Germinal center (tissue), 1 donor: Measurements from ENCODE around the gene IL11.

Experiments
- DNase-seq: peaks from one replicate; pipeline ENCODE4 v3.0.0; 2012; ENCODE audit warnings: mixed read lengths, low spot score

The IL11 gene

DNA sequence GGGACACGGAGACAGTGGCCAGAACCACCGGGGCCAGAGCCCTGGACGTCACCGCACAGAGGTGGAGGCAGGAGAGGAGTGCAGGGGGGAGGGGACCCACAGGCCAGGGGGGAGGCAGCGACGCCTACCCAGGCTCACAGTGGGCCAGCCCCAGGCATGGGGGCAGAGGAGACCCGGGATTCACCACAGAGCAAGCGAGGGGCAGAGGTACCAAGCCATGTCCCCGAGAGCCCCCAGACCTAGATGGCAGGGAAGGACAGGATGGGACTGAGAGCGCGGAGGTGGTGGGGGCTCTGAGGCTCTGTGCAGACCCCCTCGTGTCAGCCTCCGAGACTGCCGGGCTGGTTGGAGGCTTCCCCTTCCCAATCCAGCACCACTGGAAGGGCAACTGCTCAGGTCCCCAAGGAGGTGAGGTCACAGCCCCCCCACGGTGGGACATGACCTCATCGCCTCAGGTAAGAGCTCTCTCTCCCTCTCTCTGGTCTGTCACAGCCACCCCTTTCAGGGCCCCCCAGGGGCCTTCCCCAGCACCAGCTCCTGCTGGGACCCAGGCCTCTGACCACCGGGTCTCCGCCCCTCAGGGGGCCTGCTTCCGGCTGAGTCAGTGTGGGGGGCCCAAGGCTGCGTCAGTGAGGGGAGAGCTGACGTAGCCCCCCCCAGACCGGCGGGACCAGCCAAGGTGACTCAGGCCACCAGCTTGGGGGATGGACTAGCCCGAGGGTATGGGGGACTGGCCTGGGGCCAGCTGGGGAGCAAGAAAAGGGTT, 2.2 kb upstream of the IL11 start:
- DNase-seq = no peak

GRCh38 chr19:55369653-55370304, 484 bp downstream of the IL11 start:
- DNase-seq = peak; percentile 45

- no peak for DNase-seq
These were observed 1.3 kb downstream of the IL11 start for GRCh38 chr19:55368701-55369563.

GRCh38 chr19:55368106-55368505, 2.2 kb downstream of the IL11 start:
- DNase-seq = no peak

- no peak for DNase-seq
These were observed 3.5 kb downstream of the IL11 start for GRCh38 chr19:55366790-55367189.

DNA sequence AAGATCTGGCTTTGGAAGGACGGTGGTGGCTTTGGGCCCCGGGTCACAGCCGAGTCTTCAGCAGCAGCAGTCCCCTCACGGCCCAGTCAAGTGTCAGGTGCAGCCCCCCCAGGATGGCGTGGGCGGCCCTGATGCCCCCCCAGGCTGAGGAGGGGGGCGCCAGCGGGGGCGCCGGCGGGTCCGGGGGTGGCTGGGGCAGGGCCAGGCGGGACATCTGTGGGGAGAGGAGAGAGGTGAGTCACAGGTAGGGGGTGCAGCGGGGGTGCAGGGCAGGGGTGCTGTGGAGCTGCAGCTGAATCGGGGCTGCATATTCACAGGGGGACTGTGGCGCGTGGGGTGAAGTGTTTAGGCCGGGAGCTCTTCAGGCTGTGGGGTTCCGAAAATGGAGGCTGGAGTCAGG, 4.3 kb downstream of the IL11 start:
- DNase-seq = no peak

GRCh38 chr19:55365245-55365644, 5.0 kb downstream of the IL11 start:
- no peak for DNase-seq

- DNase-seq = no peak
These were observed 7.1 kb downstream of the IL11 start, which contains the start of gene GARIN5B for GRCh38 chr19:55362990-55363716. GARIN5B (minus strand) TSS chr19:55363260; CDS start chr19:55363066, 194 bp downstream.

GRCh38 chr19:55362174-55362989, 7.9 kb downstream of the IL11 start:
- DNase-seq = no peak

DNA sequence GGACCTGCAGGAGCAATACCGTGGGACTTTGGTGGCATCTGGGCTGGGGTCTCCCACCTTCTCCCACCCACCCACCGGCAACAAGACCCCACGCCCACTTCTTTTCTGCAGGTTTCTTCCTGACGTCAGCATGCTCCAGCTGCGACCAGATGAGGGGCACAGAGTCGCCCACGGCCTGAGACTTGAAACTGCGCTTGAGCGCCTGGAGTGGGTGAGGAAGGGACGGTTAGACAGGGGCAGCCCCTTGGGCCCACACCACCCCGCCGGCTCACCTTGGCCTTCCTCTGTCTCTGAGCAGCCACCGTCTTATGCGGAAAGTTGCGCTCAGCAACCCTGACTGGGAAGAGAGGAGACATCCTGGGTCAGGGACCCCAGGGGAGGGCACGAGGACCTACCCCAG, 9.4 kb downstream of the IL11 start:
- DNase-seq = no peak

DNA sequence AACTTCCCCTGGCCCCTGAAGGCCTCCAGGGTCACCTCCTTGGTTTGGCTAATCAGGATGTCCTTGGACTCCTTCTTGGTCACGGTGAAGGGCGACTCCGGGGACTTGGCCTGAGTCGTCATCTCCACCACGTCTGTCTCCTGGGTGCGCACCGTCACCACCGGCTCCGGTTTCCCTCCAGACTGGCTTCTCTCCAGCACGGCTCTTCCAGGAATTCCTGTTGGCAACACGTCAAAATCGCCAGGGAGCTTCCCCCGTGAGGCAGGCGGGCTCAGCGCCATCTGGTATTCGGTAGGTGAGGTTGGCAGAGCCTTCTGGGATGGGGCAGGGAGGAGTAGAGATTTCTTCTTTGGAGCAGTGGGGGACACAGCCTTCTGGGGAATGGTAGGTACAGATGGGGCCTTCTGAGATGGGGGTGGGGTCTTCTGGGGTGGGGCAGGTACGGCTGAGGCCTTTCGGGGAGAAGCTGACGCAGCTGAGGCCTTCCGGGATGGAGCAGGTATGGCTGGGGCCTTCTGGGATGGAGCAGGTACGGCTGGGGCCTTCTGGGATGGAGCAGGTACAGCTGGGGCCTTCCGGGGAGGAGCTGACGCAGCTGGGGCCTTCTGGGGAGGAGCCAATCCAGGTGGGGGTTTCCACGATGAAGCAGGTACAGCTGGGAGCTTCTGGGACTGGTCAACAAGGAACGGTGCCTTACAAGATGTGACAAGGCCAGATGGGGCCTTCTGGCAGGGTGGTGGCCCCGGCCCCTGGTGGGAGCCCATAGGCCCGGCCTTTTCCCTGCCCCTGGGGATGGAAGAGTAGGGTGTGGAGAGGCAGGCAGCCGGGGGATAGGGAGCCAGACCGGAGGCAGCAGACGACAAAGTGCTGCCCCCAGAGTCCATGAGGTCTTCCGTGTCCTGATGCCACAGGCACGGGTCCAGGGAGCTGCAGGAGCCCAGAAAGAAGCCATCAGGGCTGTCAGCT, 11.0 kb downstream of the IL11 start:
- no peak for DNase-seq

- DNase-seq = no peak
These were observed 11.8 kb downstream of the IL11 start for GRCh38 chr19:55358493-55358892.

DNA sequence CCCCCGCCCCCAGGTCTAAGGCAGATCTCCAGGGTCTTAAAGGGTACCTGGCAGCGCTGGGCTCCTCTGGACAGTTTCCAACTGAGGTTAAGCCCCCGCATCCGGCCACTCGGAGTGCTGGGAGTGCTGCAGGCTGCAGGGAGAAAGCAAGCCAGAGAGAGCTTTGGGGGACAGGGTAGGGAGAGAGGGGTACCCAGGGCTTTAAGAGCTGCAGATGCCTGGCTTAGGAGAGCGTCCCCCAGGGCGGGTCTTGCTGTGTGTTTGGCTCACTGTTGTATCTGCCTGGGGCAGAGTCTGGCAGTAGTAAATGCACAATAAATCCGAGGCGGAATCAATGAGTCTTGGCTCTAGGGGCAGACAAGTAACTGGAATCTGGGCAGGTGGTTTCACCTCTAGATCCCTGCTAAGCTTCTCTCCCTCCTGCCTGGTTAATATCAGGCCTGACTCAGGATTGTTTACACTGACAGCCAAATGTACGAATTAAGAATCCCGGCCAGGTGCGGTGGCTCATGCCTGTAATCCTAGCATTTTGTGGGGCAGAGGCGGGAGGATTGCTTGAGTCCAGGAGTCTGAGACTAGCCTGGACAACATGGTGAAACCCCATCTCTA, 14.9 kb downstream of the IL11 start:
- no peak for DNase-seq

DNA sequence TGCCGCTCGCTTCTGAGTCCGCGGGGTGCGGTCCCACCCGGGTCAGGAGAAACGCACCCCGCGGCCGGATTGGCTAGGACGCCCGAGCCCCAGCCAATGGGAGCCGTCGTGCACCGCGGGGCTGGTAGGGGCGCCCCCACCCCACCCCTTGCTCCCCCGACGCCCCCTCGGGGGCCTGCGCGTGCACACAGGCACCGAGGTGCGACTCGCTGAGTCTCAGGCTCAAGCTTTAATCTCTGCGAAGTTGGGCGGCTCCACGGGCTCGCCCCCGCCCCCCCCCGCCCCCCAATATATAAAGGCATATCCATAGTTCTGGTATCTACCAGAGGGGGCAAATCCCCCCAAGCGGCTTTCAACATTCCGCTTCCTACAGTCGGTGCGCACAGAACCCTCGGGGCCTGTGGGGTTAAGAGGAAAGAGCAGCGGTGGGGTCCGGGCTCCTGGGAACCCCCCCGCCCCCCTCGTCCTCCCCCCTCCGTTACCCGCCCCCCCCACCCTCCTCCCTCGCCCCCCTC, 15.5 kb downstream of the IL11 start, which contains the start of gene COX6B2:
Gene COX6B2 (minus strand): TSS at position 22 of the 515 bp plus-strand sequence. CDS start 198 bp downstream, outside the sequence.
- no peak for DNase-seq

- DNase-seq = peak; percentile 87
These were observed 16.2 kb downstream of the IL11 start for GRCh38 chr19:55353803-55354697.

DNA sequence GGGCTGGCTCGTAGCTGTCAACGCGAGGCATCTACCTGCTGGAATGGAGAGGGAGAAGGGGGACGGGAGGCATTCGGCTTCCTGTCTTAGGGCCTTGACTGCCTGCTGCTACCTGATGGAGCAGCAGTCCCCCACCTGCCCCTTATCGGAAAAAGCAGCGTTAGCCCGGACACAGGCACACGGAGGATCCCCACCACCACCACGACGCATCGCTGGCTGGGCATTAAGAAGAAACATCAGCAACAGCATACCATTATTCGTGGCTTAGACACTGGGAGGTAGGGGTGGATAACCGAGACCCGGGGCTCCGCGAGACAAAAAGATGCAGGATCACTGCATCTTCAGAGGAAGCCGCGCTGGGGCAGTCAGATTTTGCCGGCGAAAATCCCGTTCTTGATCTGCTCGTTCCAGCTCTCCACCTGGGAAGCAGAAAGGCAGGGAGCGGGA, 16.9 kb downstream of the IL11 start:
- no peak for DNase-seq

DNA sequence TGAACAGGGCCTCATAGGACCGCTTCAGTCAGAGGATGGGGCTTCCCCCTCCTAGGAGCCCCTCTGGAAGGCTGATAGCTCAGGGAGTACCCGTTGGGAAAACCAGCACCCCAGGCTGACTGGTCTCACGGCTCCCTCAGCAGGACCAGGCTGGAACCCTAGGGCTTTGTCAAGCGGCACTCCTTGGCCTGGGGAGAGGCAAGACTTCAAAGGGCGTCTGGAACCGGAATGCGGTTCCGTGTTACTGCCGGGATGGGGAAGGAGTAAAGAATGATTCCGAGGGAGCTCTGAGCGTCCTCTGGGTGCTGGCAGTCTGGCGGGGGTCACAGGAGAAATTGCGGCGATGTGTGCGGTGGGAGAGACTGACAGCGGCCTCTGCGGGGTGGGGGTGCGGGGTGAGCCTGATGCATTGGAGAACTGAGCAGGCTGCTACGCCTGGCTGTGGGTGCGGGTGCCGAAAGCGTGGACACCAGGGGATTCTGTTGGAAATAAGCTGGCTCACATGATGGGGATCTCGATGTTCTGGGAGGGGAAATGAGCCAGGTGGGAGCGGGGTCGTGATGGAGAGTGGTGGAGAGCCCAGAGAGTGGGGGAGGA, 17.6 kb downstream of the IL11 start:
- DNase-seq = no peak

- no peak for DNase-seq
These were observed 18.2 kb downstream of the IL11 start for GRCh38 chr19:55352040-55352439.
